WERI-Rb-1 (cell line): ENCODE data around the gene WDR27.
"Not testable (repeated sequence)": the region's sequence is repeated elsewhere in the genome, so short reads cannot be mapped to it uniquely, and the experiment has no call there.

Source experiments
- DNase-seq: peaks from one replicate; pipeline ENCODE4 v3.0.0-alpha.2; 2020
- H3K27ac ChIP-seq: fragments of 250-450 bp; sonication (Bioruptor Pico); 2 replicates; pipeline ENCODE4 v1.5.1; 2020; ENCODE audit warnings: mild to moderate bottlenecking, moderate library complexity
- H3K27me3 ChIP-seq: fragments of 250-450 bp; sonication (Bioruptor Pico); 2 replicates; pipeline ENCODE4 v1.5.1; 2021; ENCODE audit warnings: mild to moderate bottlenecking, low read depth, moderate library complexity; ENCODE audit not compliant: insufficient read depth, severe bottlenecking
- H3K36me3 ChIP-seq: fragments of 250-450 bp; sonication (Bioruptor Pico); 2 replicates; pipeline ENCODE4 v1.5.1; 2020; ENCODE audit warnings: mild to moderate bottlenecking, moderate library complexity
- H3K4me3 ChIP-seq: 2 replicates; pipeline ENCODE4 v1.5.1; 2011; ENCODE audit warnings: low read depth, mild to moderate bottlenecking, control low read depth, low read length
- H3K9me3 ChIP-seq: fragments of 250-450 bp; sonication (Bioruptor Pico); 2 replicates; pipeline ENCODE4 v1.5.1; 2021; ENCODE audit warnings: mild to moderate bottlenecking, moderate library complexity; ENCODE audit not compliant: severe bottlenecking
- TF ChIP-seq, protein P1 (sequence below): IDR thresholded peaks from 2 replicates; pipeline ENCODE4 v1.5.1; 2011; ENCODE audit warnings: low read depth, mild to moderate bottlenecking, control low read depth, inconsistent platforms, low read length

The WDR27 gene

DNA sequence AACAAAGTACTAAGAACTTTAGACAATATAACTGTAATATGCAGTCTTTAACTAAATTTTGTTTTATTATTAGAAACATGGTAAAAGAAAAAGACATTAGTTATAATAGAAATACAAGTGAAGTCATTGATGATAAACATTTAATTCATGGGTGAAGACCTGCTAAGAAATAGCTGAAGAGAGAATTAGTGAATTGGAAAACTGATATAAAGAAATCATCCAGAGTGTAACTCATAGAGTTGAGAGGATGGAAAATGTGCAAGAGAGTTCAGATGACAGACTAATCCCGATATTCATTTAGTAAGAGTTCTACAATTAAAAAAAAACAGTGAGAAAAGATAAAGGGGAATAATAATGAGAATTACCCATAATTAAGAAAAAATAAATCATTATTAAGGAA is 227.5 kb downstream of the WDR27 start:
- DNase-seq = no peak
- Histone ChIP-seq H3K27ac (no peak overlapping the region), H3K27me3 (no peaks in the 10 kb centered on the region), H3K9me3 (no peaks in the 10 kb centered on the region), H3K36me3 (no peaks in the 10 kb centered on the region), H3K4me3 (no peak overlapping the region)
- TF ChIP-seq, protein P1, sequence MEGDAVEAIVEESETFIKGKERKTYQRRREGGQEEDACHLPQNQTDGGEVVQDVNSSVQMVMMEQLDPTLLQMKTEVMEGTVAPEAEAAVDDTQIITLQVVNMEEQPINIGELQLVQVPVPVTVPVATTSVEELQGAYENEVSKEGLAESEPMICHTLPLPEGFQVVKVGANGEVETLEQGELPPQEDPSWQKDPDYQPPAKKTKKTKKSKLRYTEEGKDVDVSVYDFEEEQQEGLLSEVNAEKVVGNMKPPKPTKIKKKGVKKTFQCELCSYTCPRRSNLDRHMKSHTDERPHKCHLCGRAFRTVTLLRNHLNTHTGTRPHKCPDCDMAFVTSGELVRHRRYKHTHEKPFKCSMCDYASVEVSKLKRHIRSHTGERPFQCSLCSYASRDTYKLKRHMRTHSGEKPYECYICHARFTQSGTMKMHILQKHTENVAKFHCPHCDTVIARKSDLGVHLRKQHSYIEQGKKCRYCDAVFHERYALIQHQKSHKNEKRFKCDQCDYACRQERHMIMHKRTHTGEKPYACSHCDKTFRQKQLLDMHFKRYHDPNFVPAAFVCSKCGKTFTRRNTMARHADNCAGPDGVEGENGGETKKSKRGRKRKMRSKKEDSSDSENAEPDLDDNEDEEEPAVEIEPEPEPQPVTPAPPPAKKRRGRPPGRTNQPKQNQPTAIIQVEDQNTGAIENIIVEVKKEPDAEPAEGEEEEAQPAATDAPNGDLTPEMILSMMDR = no peak

DNA sequence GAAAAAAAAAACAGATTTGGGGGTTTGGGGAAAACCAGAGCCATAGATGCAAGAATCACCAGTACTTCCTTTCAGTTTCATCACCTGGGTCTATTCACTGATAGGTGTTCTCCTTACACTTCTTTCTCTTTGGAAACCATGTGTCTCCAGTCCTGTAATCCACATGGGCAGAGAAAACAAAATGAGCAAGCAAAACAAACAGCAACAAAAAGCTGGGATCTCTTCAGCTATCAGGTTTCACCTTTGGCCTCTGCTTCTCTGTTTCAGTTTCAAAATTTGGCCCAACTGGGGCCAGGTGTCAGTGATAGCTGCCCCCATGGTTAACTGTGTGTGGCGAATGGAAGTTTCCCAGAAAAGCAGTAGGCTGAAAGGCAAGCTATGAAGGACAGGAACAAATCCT is 228.2 kb downstream of the WDR27 start:
- Histone ChIP-seq H3K4me3 (no peak overlapping the region), H3K27me3 (no peaks in the 10 kb centered on the region), H3K9me3 (no peaks in the 10 kb centered on the region), H3K27ac (no peak overlapping the region), H3K36me3 (no peaks in the 10 kb centered on the region)
- TF ChIP-seq, protein P1 = no peak
- DNase-seq = no peak

DNA sequence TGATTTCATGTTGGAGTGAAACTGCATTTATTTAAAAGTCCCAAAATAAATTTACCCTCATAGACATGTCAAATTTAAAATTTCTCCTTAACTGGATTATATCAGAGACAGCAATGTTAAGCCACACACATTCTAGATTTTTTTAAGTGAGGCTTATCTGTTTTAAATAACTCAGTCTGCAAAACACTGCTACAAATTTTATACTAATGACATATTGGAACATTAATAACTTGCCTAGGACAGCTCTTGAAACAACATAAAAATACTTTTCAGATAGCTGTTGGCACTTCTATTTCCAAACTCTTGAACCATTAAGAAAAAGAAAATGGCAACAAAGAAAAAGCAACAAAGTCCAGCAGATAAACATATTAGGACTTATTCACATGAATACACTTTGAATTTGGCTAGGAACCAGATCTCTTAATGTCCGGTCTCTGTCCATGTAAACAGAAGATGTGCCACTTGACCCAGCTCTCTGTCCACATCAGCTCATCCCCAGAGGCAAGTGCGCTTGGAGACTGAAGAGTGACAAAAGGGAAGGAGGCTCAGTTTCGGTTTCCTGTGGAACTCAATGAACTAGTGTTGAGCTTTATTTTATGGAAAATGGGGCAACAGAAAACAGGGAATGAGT is 228.9 kb downstream of the WDR27 start:
- Histone ChIP-seq H3K4me3 (no peak overlapping the region), H3K27ac (no peak overlapping the region), H3K27me3 (no peaks in the 10 kb centered on the region), H3K36me3 (no peaks in the 10 kb centered on the region), H3K9me3 (no peaks in the 10 kb centered on the region)
- DNase-seq = no peak
- TF ChIP-seq, protein P1 = no peak

DNA sequence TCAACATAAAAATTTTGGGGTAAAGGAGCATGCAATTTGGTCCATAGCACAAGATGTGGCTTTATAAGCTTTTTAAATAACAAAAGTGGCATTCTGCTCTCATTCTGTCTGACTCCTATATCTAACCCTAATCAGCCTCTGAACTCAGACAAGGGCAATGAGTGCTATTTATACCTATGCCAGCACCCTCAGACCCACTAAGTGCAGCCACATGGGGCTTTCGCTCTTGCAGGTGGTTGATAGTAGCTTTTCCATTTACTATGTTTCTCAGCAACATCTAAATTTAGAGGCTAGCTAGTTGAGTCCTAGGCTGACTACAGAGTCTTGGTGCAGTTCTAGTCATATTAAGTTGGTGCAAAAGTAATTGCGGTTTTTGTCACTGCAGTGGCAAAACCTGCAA is 231.0 kb downstream of the WDR27 start:
- Histone ChIP-seq H3K27me3 (no peaks in the 10 kb centered on the region), H3K36me3 (no peaks in the 10 kb centered on the region), H3K9me3 (peaks cover 7% of the 10 kb centered on the region), H3K27ac (no peak overlapping the region), H3K4me3 (no peak overlapping the region)
- TF ChIP-seq, protein P1 = no peak
- no peak for DNase-seq

DNA sequence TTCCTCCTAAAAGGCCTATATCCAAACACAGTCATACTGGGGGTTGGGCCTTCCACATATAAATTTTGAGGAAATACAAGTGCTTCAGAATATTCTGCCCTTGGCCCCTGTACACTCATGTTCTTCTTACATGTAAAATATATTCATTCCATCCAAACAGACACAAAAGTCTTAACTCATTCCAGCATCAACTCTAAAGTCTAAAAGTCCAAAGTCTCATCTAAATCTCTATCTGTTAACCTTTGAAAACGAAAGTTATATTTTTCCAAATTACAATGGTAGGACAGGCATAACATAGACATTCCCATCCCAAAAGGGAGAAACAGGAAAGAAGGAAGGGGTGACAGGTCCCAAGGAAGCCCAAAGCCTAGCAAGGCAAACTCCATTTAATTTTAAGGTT is 232.8 kb downstream of the WDR27 start:
- DNase-seq = no peak
- TF ChIP-seq, protein P1 = no peak
- Histone ChIP-seq H3K36me3 (no peaks in the 10 kb centered on the region), H3K9me3 (peaks cover 7% of the 10 kb centered on the region), H3K27ac (no peak overlapping the region), H3K4me3 (no peak overlapping the region), H3K27me3 (no peaks in the 10 kb centered on the region)

DNA sequence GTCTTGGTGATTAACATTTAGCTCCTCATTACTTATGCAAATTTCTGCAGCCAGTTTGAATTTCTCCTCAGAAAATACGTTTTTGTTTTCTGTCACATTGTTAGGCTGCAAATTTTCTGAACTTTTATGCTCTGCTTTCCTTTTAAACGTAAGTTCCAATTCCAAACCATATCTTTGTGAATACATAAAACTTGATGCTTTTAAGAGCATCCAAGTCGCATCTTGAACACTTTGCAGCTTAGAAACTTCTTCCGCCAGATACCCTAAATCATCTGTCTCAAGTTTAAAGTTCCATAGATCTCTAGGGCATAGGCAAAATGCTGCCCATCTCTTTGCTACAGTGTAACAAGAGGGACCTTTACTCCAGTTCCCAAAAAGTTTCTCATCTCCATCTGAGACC is 234.1 kb downstream of the WDR27 start:
- H3K27me3 ChIP-seq, DNase-seq, H3K4me3 ChIP-seq, H3K27ac ChIP-seq, H3K9me3 ChIP-seq, H3K36me3 ChIP-seq: not testable (repeated sequence)

DNA sequence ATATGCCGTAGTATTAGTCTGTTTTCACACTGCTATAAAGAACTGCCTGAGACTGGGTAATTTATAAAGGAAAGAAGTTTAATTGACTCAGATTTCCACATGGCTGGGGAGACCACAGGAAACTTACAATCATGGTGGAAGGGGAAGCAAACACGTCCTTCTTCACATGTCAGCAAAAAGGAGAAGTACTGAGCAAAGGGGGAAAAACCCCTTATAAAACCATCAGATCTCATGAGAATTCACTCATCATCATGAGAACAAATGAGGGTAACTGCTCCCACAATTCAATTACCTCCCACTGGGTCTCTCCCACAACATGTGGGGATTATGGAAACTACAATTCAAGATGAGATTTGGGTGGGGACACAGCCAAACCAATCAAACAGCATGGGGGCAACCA is 235.6 kb downstream of the WDR27 start:
- not testable (repeated sequence) for H3K27me3 ChIP-seq, H3K36me3 ChIP-seq, DNase-seq, H3K9me3 ChIP-seq, H3K4me3 ChIP-seq, H3K27ac ChIP-seq
